H9 (cell line): Measurements from ENCODE around the gene CHRM5. TPM values are rescaled to one million over a fixed set of nuclear protein-coding genes. Genes with fewer than 3 reads are reported as not detected.

Experiments used
- DNase-seq: peaks from one replicate; pipeline ENCODE4 v3.0.0-alpha.2; 2017
- H2AFZ ChIP-seq: one replicate; pipeline ENCODE4 v1.6.1; 2013; ENCODE audit warnings: mild to moderate bottlenecking, low read length, control low read depth, moderate library complexity
- H2AK5ac ChIP-seq: 2 replicates; pipeline ENCODE4 v1.6.1; 2013; ENCODE audit warnings: low read length, control low read depth, mixed read lengths; ENCODE audit not compliant: insufficient read length
- H2BK120ac ChIP-seq: one replicate; pipeline ENCODE4 v1.6.1; 2013; ENCODE audit warnings: low read depth, mild to moderate bottlenecking, low read length, control low read depth, inconsistent platforms; ENCODE audit not compliant: poor library complexity, severe bottlenecking
- H2BK12ac ChIP-seq: 2 replicates; pipeline ENCODE4 v1.6.1; 2013; ENCODE audit warnings: low read length, control low read depth, mixed read lengths, low read depth; ENCODE audit not compliant: insufficient read length
- H2BK15ac ChIP-seq: 2 replicates; pipeline ENCODE4 v1.6.1; 2013; ENCODE audit warnings: low read depth, low read length, control low read depth
- H2BK20ac ChIP-seq: one replicate; pipeline ENCODE4 v1.6.1; 2013; ENCODE audit warnings: low read depth, mild to moderate bottlenecking, low read length, control low read depth, inconsistent platforms; ENCODE audit not compliant: poor library complexity, severe bottlenecking
- H2BK5ac ChIP-seq: 2 replicates; pipeline ENCODE4 v1.6.1; 2013; ENCODE audit warnings: low read length, control low read depth, mixed read lengths; ENCODE audit not compliant: insufficient read length
- H3K14ac ChIP-seq: 2 replicates; pipeline ENCODE4 v1.6.1; 2013; ENCODE audit warnings: low read length, control low read depth; ENCODE audit not compliant: insufficient read depth
- H3K18ac ChIP-seq: 2 replicates; pipeline ENCODE4 v1.6.1; 2013; ENCODE audit warnings: low read depth, mild to moderate bottlenecking, mixed read lengths, low read length, control low read depth; ENCODE audit not compliant: insufficient read length
- H3K23ac ChIP-seq: 2 replicates; pipeline ENCODE4 v1.6.1; 2013; ENCODE audit warnings: low read length, control low read depth, mixed read lengths, low read depth; ENCODE audit not compliant: insufficient read length
- H3K23me2 ChIP-seq: 2 replicates; pipeline ENCODE4 v1.6.1; 2013; ENCODE audit warnings: low read depth, mild to moderate bottlenecking, mixed read lengths, low read length, control low read depth; ENCODE audit not compliant: insufficient read length, poor library complexity, severe bottlenecking
- H3K27ac ChIP-seq: 2 replicates; pipeline ENCODE4 v1.5.1; 2013; ENCODE audit warnings: low read length, control low read depth, mixed read lengths, low read depth; ENCODE audit not compliant: insufficient read length
- H3K27me3 ChIP-seq: 2 replicates; pipeline ENCODE4 v1.6.1; 2013; ENCODE audit warnings: low read length, control low read depth, inconsistent platforms; ENCODE audit not compliant: insufficient read depth
- H3K4ac ChIP-seq: 2 replicates; pipeline ENCODE4 v1.6.1; 2013; ENCODE audit warnings: low read depth, mild to moderate bottlenecking, control low read depth, inconsistent platforms, low read length, moderate library complexity
- H3K4me1 ChIP-seq: 2 replicates; pipeline ENCODE4 v1.6.1; 2013; ENCODE audit warnings: low read length, control low read depth, inconsistent platforms; ENCODE audit not compliant: insufficient read depth
- H3K4me2 ChIP-seq: 2 replicates; pipeline ENCODE4 v1.6.1; 2013; ENCODE audit warnings: low read length, control low read depth, mixed read lengths; ENCODE audit not compliant: insufficient read length, insufficient read depth
- H3K56ac ChIP-seq: 2 replicates; pipeline ENCODE4 v1.6.1; 2013; ENCODE audit warnings: low read depth, mild to moderate bottlenecking, mixed read lengths, low read length, control low read depth; ENCODE audit not compliant: insufficient read length
- H3K79me1 ChIP-seq: 2 replicates; pipeline ENCODE4 v1.6.1; 2013; ENCODE audit warnings: low read depth, mild to moderate bottlenecking, moderate library complexity, low read length, control low read depth, inconsistent platforms; ENCODE audit not compliant: insufficient read depth, poor library complexity, severe bottlenecking
- H3K79me2 ChIP-seq: 2 replicates; pipeline ENCODE4 v1.6.1; 2013; ENCODE audit warnings: low read length, control low read depth, inconsistent platforms; ENCODE audit not compliant: insufficient read depth
- H3K9ac ChIP-seq: 2 replicates; pipeline ENCODE4 v1.6.1; 2013; ENCODE audit warnings: low read length, control low read depth, mixed read lengths; ENCODE audit not compliant: insufficient read length; ENCODE audit errors: extremely low read depth
- H3K9me3 ChIP-seq: one replicate; pipeline ENCODE4 v1.6.1; 2013; ENCODE audit warnings: low read depth, low read length, inconsistent platforms; ENCODE audit not compliant: control insufficient read depth
- H3T11ph ChIP-seq: one replicate; pipeline ENCODE4 v1.6.1; 2013; ENCODE audit warnings: mild to moderate bottlenecking, low read length, control low read depth, inconsistent platforms
- H4K20me1 ChIP-seq: one replicate; pipeline ENCODE4 v1.6.1; 2013; ENCODE audit not compliant: control insufficient read depth, insufficient read length, insufficient read depth
- H4K5ac ChIP-seq: 2 replicates; pipeline ENCODE4 v1.6.1; 2013; ENCODE audit warnings: low read depth, mild to moderate bottlenecking, mixed read lengths, low read length, control low read depth; ENCODE audit not compliant: insufficient read length
- H4K8ac ChIP-seq: replicated peaks from 2 replicates; pipeline ENCODE4 v1.6.1; 2013; ENCODE audit warnings: low read length, control low read depth, mixed read lengths, low read depth; ENCODE audit not compliant: insufficient read length
- H4K91ac ChIP-seq: 2 replicates; pipeline ENCODE4 v1.6.1; 2013; ENCODE audit warnings: low read depth, mild to moderate bottlenecking, moderate library complexity, mixed read lengths, low read length, control low read depth; ENCODE audit not compliant: insufficient read length
- H3K27ac Mint-ChIP-seq, 3 experiments: 2 replicates in 2 of 3; 3 replicates in 1 of 3; pipeline ENCODE4 v1.8.0; 2020 to 2021; ENCODE audit warnings: mixed read lengths in 3 of 3, mild to moderate bottlenecking in 1 of 3, moderate library complexity in 1 of 3
- H3K27me3 Mint-ChIP-seq: 2 replicates; pipeline ENCODE4 v1.8.0; 2021; ENCODE audit warnings: low read depth, mild to moderate bottlenecking, moderate library complexity, mixed read lengths
- H3K36me3 Mint-ChIP-seq, 3 experiments: 2 replicates in 2 of 3; 3 replicates in 1 of 3; pipeline ENCODE4 v1.8.0; 2020 to 2021; ENCODE audit warnings: low read depth in 3 of 3, mixed read lengths in 3 of 3; ENCODE audit not compliant: insufficient read depth in 1 of 3
- H3K4me1 Mint-ChIP-seq, 2 experiments: 2 replicates each; pipeline ENCODE4 v1.8.0; 2020; ENCODE audit warnings: mixed read lengths in 2 of 2
- H3K4me3 Mint-ChIP-seq, 2 experiments: 2 replicates in 1 of 2; 3 replicates in 1 of 2; pipeline ENCODE4 v1.8.0; 2020 to 2021; ENCODE audit warnings: mild to moderate bottlenecking in 2 of 2, mixed read lengths in 2 of 2, moderate library complexity in 1 of 2
- H3K9me3 Mint-ChIP-seq, 2 experiments: 2 replicates in 1 of 2; 3 replicates in 1 of 2; pipeline ENCODE4 v1.8.0; 2020; ENCODE audit warnings: mild to moderate bottlenecking in 2 of 2, mixed read lengths in 2 of 2, moderate library complexity in 1 of 2
- CTCF ChIP-seq: fragments of 200-600 bp; sonication (generic); conservative IDR thresholded peaks from 3 replicates; pipeline ENCODE4 v1.8.0; 2021; ENCODE audit warnings: antibody characterized with exemption, mild to moderate bottlenecking
- WGBS: extraction: QIAGEN DNeasy Blood & Tissue Kit; methylation state at CpG from one replicate; pipeline ENCODE4 v1.1.7; 2013; ENCODE audit warnings: missing lambda C conversion rate, low lambda C conversion rate, mixed read lengths; ENCODE audit not compliant: insufficient read length; ENCODE audit errors: extremely low coverage; 5-methylcytosine and 5-hydroxymethylcytosine counted together
- total RNA-seq: library from RNA; stranded (reverse); gene quantifications from 2 replicates; pipeline ENCODE4 v1.2.1, GENCODE V29; 2021

The CHRM5 gene
- total RNA-seq, 1 experiment from 2014 or later: not detected

- no CpG with 5 or more reads among the region's 4 CpGs for WGBS
- H3K23me2 ChIP-seq: no peaks in the 10 kb centered on the region
Measured at GRCh38 chr15:33926260-33926659, 42.0 kb upstream of the CHRM5 start.

More at GRCh38 chr15:33926260-33926659, 42.0 kb upstream of the CHRM5 start:
- no peak overlapping the region for H4K5ac ChIP-seq
- no peak overlapping the region for H2BK15ac ChIP-seq
- H3K9me3 Mint-ChIP-seq: peaks cover 2 to 3% of the 10 kb centered on the region in 2 experiments; a peak in 3 of 5 replicates
- no peak overlapping the region for H3K4ac ChIP-seq
- no peak overlapping the region for H2BK12ac ChIP-seq
- H3K9me3 ChIP-seq: no peaks in the 10 kb centered on the region
- no peak overlapping the region for H3K27ac ChIP-seq
- H2AK5ac ChIP-seq: no peak overlapping the region
- no peak overlapping the region for H3K27ac Mint-ChIP-seq
- no peaks in the 10 kb centered on the region for H4K20me1 ChIP-seq
- no peak for DNase-seq
- H3K9ac ChIP-seq: no peak overlapping the region
- H3K23ac ChIP-seq: no peak overlapping the region
- H3K4me1 ChIP-seq: no peaks in the 10 kb centered on the region
- H2BK120ac ChIP-seq: no peak overlapping the region
- H2BK20ac ChIP-seq: no peak overlapping the region
- H3K27me3 ChIP-seq: no peaks in the 10 kb centered on the region
- no peak overlapping the region for H3K18ac ChIP-seq
- H3K27me3 Mint-ChIP-seq: no peaks in the 10 kb centered on the region
- no peak overlapping the region for H2AFZ ChIP-seq
- TF ChIP-seq CTCF: no peak
- peaks cover 2 to 9% (median 2%) of the 10 kb centered on the region in 3 experiments; a peak in 5 of 7 replicates for H3K36me3 Mint-ChIP-seq
- no peaks in the 10 kb centered on the region; a peak in 1 of 4 replicates for H3K4me1 Mint-ChIP-seq
- no peak overlapping the region for H4K91ac ChIP-seq
- no peak overlapping the region for H3T11ph ChIP-seq
- H3K4me2 ChIP-seq: no peak overlapping the region
- H3K4me3 Mint-ChIP-seq: no peak overlapping the region
- H2BK5ac ChIP-seq: no peak overlapping the region
- H3K79me2 ChIP-seq: no peaks in the 10 kb centered on the region
- no peak overlapping the region for H3K14ac ChIP-seq
- H4K8ac ChIP-seq: no peak overlapping the region
- H3K79me1 ChIP-seq: no peaks in the 10 kb centered on the region
- no peak overlapping the region for H3K56ac ChIP-seq
